Endothelial cell (in vitro differentiated cells): Measurements from ENCODE around the gene NAALADL2. TPM values are rescaled to one million over a fixed set of nuclear protein-coding genes. Genes with fewer than 3 reads are reported as not detected.

Experiments
- DNase-seq: peaks from one replicate; pipeline ENCODE4 v3.0.0; 2021; ENCODE audit warnings: low spot score
- H3K27ac Mint-ChIP-seq: one replicate; pipeline ENCODE4 v1.8.0; 2021; ENCODE audit warnings: mixed read lengths, inconsistent platforms; ENCODE audit not compliant: unreplicated experiment
- H3K27me3 Mint-ChIP-seq: one replicate; pipeline ENCODE4 v1.8.0; 2021; ENCODE audit warnings: mild to moderate bottlenecking, moderate library complexity, mixed read lengths, inconsistent platforms; ENCODE audit not compliant: unreplicated experiment
- H3K36me3 Mint-ChIP-seq: one replicate; pipeline ENCODE4 v1.8.0; 2021; ENCODE audit warnings: mild to moderate bottlenecking, low read depth, mixed read lengths, inconsistent platforms; ENCODE audit not compliant: unreplicated experiment
- H3K4me1 Mint-ChIP-seq: one replicate; pipeline ENCODE4 v1.8.0; 2021; ENCODE audit warnings: mild to moderate bottlenecking, mixed read lengths, inconsistent platforms; ENCODE audit not compliant: unreplicated experiment
- H3K4me3 Mint-ChIP-seq: one replicate; pipeline ENCODE4 v1.8.0; 2021; ENCODE audit warnings: mild to moderate bottlenecking, mixed read lengths, inconsistent platforms; ENCODE audit not compliant: unreplicated experiment
- H3K9me3 Mint-ChIP-seq: one replicate; pipeline ENCODE4 v1.8.0; 2021; ENCODE audit warnings: mixed read lengths, inconsistent platforms; ENCODE audit not compliant: unreplicated experiment
- CTCF ChIP-seq: fragments of 200-600 bp; sonication (generic); IDR thresholded peaks from one replicate; pipeline ENCODE4 v1.5.0; 2021; ENCODE audit warnings: antibody characterized with exemption; ENCODE audit not compliant: unreplicated experiment
- total RNA-seq: library from RNA; stranded (reverse); fragmentation: NEBNext Ultra II Directional; extraction: Animal tissue kit (Norgen Biotek cat#: 25700); gene quantifications from one replicate; pipeline ENCODE4 v1.2.1, GENCODE V29; 2021; ENCODE audit not compliant: unreplicated experiment

The NAALADL2 gene
- total RNA-seq, 1 donor from 2014 or later: 3.5 TPM

GRCh38 chr3:175486255-175486654 is 627.1 kb downstream of the NAALADL2 start:
- Mint-ChIP-seq H3K9me3 (no peaks in the 10 kb centered on the region), H3K4me3 (no peak overlapping the region), H3K27me3 (peaks cover 3% of the 10 kb centered on the region), H3K36me3 (no peaks in the 10 kb centered on the region), H3K4me1 (no peaks in the 10 kb centered on the region), H3K27ac (no peak overlapping the region)
- TF ChIP-seq CTCF: no peak
- no peak for DNase-seq

DNA sequence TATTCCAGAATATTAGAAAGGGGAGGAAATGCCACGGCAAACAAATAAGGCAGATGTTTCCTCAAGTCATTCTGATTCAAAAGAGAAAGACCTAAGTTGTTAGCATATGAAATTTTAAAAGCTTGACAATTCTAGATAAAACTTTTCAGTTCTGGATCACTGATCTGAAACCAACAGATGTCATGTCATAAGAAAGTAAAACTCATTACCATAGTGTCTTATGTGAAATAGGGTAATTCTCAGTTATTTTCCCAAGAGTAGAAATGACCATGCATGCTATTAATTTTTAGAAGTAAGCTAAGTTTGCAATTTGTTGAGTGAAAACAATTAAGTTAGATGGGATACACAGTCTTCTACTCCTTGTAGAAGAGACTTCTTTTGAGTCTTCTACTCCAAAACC is 630.3 kb downstream of the NAALADL2 start:
- H3K27me3 Mint-ChIP-seq: peaks cover 3% of the 10 kb centered on the region
- H3K9me3 Mint-ChIP-seq: no peaks in the 10 kb centered on the region
- no peak for DNase-seq
- H3K27ac Mint-ChIP-seq: no peak overlapping the region
- TF ChIP-seq CTCF: no peak
- H3K4me1 Mint-ChIP-seq: no peaks in the 10 kb centered on the region
- no peak overlapping the region for H3K4me3 Mint-ChIP-seq
- no peaks in the 10 kb centered on the region for H3K36me3 Mint-ChIP-seq

DNA sequence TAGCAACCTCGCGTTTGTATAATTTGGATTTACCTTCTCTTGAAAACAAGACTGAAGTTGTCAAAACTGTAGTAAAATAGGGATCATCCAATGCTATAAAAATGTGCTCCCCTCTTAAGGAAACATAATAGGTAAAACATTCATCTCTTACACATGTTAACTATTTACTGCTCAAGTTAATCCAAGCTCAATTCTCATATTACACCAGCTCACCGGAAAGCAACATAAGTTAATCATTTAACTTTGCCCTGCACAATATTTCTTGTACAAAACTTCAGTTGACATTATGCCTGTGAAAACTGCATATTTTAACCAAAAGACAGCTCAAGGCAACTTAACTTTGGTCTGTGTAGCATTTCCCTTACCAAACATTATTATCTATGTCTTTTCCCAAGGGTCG is 634.2 kb downstream of the NAALADL2 start:
- Mint-ChIP-seq H3K36me3 (no peaks in the 10 kb centered on the region), H3K27me3 (peaks cover 3% of the 10 kb centered on the region), H3K9me3 (no peaks in the 10 kb centered on the region), H3K4me1 (no peaks in the 10 kb centered on the region), H3K4me3 (no peak overlapping the region), H3K27ac (no peak overlapping the region)
- no peak for TF ChIP-seq CTCF
- DNase-seq: no peak

GRCh38 chr3:175495331-175495730 is 636.2 kb downstream of the NAALADL2 start:
- Mint-ChIP-seq H3K9me3 (no peaks in the 10 kb centered on the region), H3K36me3 (no peaks in the 10 kb centered on the region), H3K27me3 (peaks cover 3% of the 10 kb centered on the region), H3K4me3 (no peak overlapping the region), H3K4me1 (no peaks in the 10 kb centered on the region), H3K27ac (no peak overlapping the region)
- TF ChIP-seq CTCF: no peak
- no peak for DNase-seq

GRCh38 chr3:175502155-175502554 is 643.0 kb downstream of the NAALADL2 start:
- H3K27me3 Mint-ChIP-seq: peaks cover 1% of the 10 kb centered on the region
- H3K36me3 Mint-ChIP-seq: no peaks in the 10 kb centered on the region
- no peaks in the 10 kb centered on the region for H3K4me1 Mint-ChIP-seq
- no peak for DNase-seq
- no peak for TF ChIP-seq CTCF
- H3K27ac Mint-ChIP-seq: no peak overlapping the region
- H3K9me3 Mint-ChIP-seq: no peaks in the 10 kb centered on the region
- H3K4me3 Mint-ChIP-seq: no peak overlapping the region
